Rectal smooth muscle tissue (tissue), 1 donor: Measurements from ENCODE around the gene CARD10.

ENCODE experiments used
- H3K27ac ChIP-seq: one replicate; pipeline ENCODE4 v1.7.0; 2013; ENCODE audit warnings: low read depth, low read length, inconsistent platforms
- H3K27me3 ChIP-seq: one replicate; pipeline ENCODE4 v1.7.0; 2013; ENCODE audit warnings: low read length; ENCODE audit not compliant: control insufficient read depth, insufficient read depth
- H3K36me3 ChIP-seq: one replicate; pipeline ENCODE4 v1.7.0; 2013; ENCODE audit warnings: low read length; ENCODE audit not compliant: control insufficient read depth, insufficient read depth
- H3K4me1 ChIP-seq: one replicate; pipeline ENCODE4 v1.7.0; 2013; ENCODE audit warnings: low read length; ENCODE audit not compliant: control insufficient read depth, insufficient read depth
- H3K4me3 ChIP-seq: one replicate; pipeline ENCODE4 v1.7.0; 2013; ENCODE audit warnings: low read length
- H3K9ac ChIP-seq: one replicate; pipeline ENCODE4 v1.7.0; 2013; ENCODE audit warnings: low read length

Gene CARD10

DNA sequence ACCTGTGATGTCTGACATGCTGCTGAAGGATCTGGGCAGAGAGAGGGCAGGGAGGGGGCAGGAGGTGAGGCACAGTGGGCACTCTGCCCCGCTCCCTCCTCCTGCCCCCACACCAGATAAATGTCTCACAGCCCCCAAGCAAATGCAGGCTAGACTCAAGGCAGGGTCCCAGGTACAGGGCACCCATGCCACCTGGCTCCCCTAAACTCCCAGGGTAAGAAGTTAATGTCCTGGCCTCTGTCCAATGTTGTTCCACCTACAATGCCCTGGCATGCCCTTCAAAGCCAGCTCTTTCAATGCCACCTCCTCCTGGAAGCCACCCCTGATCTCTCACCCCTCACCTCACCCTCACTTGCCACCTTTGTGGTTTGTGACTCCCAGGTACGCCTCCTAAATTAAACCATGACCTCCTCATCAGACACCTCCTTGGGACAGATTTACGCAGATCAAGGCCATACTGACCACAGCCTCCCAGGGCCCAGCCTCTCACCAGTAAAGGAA lies 16.0 kb downstream of the CARD10 start:
- H3K36me3 ChIP-seq = peaks cover 2% of the 10 kb centered on the region
- no peak overlapping the region for H3K27ac ChIP-seq
- no peaks in the 10 kb centered on the region for H3K27me3 ChIP-seq
- H3K9ac ChIP-seq = no peak overlapping the region
- H3K4me3 ChIP-seq = no peak overlapping the region
- no peaks in the 10 kb centered on the region for H3K4me1 ChIP-seq

DNA sequence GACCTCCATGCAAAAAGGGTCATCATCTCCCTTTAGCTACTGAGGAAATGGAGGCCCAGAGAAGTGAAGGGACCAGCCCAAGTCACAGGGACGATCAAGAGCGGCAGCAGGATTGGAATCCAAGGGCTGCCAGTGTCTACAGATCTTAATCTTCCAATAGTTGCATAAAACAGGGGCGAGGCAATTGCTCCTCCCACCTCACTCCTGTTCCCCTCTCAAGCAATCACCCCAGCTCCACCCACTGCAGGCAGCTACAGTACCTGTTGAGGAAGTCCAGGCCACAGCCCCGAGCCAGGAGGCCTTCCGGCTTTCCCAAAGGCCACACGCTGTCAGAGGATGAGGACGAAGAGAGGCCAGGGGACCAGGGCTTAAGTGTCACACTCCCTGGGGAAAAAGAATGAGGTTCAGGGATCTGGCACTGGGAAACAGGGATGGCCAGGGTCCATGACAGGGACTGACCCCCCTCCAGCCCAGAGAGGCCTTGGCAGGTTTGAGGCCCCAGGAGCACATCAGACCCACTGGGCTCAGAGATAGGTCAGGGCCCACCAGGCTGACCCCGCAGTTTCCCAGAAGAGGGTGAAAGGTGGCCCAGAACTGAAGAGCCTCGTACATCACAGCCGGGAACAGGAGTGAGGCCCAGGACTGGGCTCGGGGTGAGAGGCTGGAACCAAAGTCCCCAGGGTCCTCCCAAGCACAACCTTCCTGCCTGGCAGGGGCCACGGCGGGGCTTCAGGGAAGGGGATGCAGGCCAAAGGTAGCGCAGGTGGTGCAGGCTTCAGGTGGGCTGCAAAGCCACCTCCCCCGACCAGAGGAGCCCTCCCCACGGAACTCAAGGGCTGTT lies 16.7 kb downstream of the CARD10 start:
- Histone ChIP-seq H3K36me3 (peaks cover 2% of the 10 kb centered on the region), H3K27me3 (no peaks in the 10 kb centered on the region), H3K9ac (peak overlapping the region; percentile 42), H3K4me3 (peak overlapping the region; percentile 32), H3K27ac (peak overlapping the region; percentile 28), H3K4me1 (no peaks in the 10 kb centered on the region)

DNA sequence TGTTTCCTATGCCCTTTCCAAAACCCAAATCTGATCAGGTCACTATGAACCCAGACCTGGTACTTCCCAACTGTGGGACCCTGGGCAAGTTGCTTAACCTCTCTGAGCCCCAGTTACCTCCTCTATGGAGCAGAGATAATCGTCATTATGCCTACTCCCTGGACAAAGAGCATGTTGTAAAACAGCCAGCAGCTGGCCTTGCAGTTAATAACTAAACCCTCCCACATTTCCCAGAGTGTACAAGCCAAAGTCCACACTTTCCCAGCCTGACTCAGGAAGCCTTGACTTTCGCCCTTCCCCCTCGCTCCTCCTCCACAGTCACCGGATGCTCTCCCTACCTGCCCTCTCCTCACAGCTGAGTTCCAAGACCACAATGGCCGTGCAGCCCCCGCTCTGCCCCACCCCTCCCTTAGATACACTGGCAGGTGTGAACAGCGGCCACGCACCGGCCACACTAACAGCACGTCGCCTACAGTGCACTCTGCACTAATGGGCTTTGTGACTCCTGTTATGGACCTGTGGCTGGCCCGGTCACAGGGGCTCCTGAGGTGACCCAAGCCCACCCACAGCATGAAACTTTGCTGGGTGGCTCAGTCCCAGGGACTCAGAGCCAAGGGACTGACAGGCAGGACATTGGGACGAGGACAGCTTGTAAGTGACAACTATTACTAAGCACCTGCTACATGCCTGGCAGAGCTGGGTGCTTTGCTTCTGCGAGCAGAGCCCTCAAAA lies 17.4 kb downstream of the CARD10 start:
- Histone ChIP-seq H3K27me3 (peaks cover 2% of the 10 kb centered on the region), H3K4me3 (peak overlapping the region; percentile 32), H3K4me1 (no peaks in the 10 kb centered on the region), H3K36me3 (peaks cover 2% of the 10 kb centered on the region), H3K27ac (peak overlapping the region; percentile 28), H3K9ac (peak overlapping the region; percentile 42)

DNA sequence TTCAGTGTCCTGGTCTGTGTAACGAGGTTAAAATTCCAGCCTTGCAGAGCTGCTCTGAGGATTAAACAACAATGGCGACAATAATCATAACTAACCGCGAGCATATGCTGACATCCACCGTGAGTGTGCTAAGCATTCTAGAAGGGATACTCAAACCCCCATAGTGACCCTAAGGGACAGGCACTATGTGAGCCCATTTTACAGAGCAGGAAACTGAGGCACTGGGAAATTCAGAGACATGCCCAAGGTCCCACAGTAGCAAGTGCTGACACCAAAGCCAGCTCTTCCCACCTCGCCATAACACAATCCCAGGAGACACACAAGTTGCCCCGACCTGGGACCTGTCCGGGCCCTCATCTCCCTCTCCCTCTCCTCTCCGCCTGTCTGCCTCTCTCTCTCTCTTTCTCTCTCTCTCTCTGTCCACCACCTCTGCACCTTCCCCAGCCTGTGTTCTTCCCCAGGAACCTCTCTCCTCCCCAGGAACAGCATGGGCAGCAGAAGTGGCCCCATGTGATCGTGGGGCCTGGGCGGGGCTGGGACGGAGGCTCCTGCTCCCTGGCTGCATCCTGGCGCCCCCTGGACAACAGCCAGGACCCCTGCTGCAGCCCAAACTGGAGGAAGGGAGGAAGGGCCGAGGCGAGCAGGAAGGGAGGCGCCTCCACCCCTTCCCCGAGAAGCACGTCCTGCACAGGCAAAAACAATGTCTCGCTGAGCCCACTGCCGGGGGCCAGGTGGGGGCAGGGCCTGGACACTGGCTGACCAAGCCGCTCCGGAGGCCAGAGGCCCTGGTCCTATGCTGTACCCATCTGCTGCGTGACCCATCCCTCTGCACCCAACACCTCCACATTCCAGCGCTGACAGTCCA lies 18.2 kb downstream of the CARD10 start:
- peaks cover 3% of the 10 kb centered on the region for H3K27me3 ChIP-seq
- H3K4me3 ChIP-seq = peak overlapping the region; percentile 24
- H3K27ac ChIP-seq = peak overlapping the region; percentile 28
- H3K4me1 ChIP-seq = no peaks in the 10 kb centered on the region
- H3K9ac ChIP-seq = peak overlapping the region; percentile 16
- H3K36me3 ChIP-seq = peaks cover 7% of the 10 kb centered on the region

GRCh38 chr22:37499789-37500540 lies 19.2 kb downstream of the CARD10 start:
- H3K36me3 ChIP-seq = peaks cover 7% of the 10 kb centered on the region
- no peak overlapping the region for H3K27ac ChIP-seq
- no peaks in the 10 kb centered on the region for H3K4me1 ChIP-seq
- no peak overlapping the region for H3K9ac ChIP-seq
- peaks cover 3% of the 10 kb centered on the region for H3K27me3 ChIP-seq
- no peak overlapping the region for H3K4me3 ChIP-seq

DNA sequence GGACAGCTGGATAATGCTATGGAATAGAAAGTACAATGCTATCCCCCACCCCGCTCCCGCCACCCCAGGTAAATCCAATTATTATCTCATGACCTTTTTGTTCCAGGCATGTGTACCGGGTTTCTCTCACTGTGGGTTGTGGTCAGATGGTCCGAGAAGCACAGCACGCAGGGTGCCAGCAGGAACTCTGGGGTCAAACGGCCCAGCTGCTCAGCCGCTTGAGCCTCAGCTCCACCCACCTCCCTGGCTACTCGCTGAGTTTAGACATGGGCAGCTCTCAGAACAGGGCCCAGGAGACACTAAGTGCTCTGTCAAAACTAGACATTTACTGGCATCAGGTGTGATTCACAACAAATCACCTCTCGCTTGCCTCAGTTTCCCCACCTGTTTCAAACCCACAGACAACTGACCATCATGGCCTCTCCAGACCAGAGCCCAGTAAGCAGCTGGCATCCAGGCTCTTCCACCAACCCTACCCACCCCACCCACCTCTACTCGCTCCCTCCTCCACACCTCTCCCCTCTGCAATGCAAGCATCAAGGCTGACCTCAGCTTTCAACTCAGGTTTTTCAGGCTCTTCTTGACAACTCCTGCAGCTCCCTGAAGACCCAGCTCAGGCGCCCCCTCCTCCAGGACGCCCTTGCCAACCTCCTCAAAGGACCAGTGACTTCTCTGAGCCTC lies 20.0 kb downstream of the CARD10 start:
- Histone ChIP-seq H3K4me1 (no peaks in the 10 kb centered on the region), H3K27ac (no peak overlapping the region), H3K4me3 (no peak overlapping the region), H3K36me3 (peaks cover 7% of the 10 kb centered on the region), H3K9ac (no peak overlapping the region), H3K27me3 (peaks cover 3% of the 10 kb centered on the region)

DNA sequence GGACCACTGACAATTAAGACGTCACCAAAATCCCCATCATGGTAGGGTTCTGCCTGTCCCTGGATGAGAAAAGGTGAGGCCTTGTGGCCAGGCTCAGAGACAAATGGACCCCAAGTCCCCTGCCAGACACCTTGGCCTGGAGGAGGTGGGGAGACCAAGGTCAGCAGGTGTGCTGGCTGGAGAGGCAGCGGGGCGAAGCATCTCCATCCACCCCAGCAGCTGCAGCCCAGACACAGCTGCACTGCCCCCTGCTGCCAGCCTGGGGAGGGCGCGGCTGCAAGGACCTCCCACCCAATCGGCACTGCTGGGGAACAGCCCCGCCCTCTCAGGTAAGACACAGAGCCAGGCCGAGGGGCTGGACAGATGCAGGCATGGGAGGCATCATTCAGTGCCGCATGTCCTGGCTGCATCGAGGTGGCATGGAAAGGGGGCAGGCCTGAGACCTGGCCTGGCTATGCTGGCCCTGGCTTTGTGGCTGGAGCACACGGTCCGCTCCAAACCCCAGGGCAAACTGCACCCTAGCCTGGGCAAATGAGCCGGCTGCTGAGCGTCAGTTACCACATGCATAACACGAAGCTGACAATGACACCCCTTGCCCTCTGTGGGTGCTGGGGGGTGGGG lies 20.8 kb downstream of the CARD10 start:
- peaks cover 5% of the 10 kb centered on the region for H3K27me3 ChIP-seq
- peaks cover 7% of the 10 kb centered on the region for H3K36me3 ChIP-seq
- H3K27ac ChIP-seq = no peak overlapping the region
- H3K4me1 ChIP-seq = no peaks in the 10 kb centered on the region
- no peak overlapping the region for H3K4me3 ChIP-seq
- no peak overlapping the region for H3K9ac ChIP-seq

GRCh38 chr22:37497062-37497599 lies 22.1 kb downstream of the CARD10 start:
- peaks cover 5% of the 10 kb centered on the region for H3K36me3 ChIP-seq
- H3K27me3 ChIP-seq = peaks cover 5% of the 10 kb centered on the region
- H3K9ac ChIP-seq = no peak overlapping the region
- no peak overlapping the region for H3K27ac ChIP-seq
- H3K4me3 ChIP-seq = no peak overlapping the region
- no peaks in the 10 kb centered on the region for H3K4me1 ChIP-seq

- Histone ChIP-seq H3K4me1 (no peaks in the 10 kb centered on the region), H3K36me3 (peaks cover 5% of the 10 kb centered on the region), H3K27me3 (peaks cover 5% of the 10 kb centered on the region), H3K9ac (no peak overlapping the region), H3K27ac (no peak overlapping the region), H3K4me3 (no peak overlapping the region)
These were observed 22.6 kb downstream of the CARD10 start for GRCh38 chr22:37496651-37497050.

DNA sequence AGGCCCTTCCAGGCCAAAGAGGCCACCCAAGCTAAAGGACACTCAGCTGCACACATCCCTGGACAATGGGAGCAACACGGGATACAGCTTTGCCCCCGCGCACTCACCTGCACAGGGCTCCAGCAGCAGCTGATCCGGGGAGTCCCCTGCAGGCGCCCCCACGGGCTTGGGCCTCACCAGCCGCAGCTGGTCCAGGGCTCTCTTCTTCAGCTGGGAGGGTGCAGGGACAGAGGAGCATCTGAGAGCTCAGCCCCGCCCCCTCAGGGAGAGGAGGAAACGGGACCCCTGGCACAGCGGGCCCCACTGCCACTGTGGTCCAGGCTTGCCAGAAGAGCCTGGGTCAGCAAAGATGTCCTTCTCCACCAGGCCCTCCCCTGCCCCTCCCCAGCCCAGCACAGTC lies 25.2 kb downstream of the CARD10 start:
- no peak overlapping the region for H3K27ac ChIP-seq
- no peaks in the 10 kb centered on the region for H3K4me1 ChIP-seq
- no peak overlapping the region for H3K9ac ChIP-seq
- H3K27me3 ChIP-seq = peaks cover 5% of the 10 kb centered on the region
- no peak overlapping the region for H3K4me3 ChIP-seq
- H3K36me3 ChIP-seq = peaks cover 5% of the 10 kb centered on the region
